HG03060 (cell line): Measurements from ENCODE around the gene VWA8.

ENCODE experiments used
- ATAC-seq: cut with Tn5 transposase; IDR thresholded peaks from one replicate; pipeline ENCODE4 v1.9.1; 2021; ENCODE audit warnings: low read depth, moderate number of reproducible peaks; ENCODE audit not compliant: unreplicated experiment

Gene VWA8

GRCh38 chr13:41960637-41961465 is at the start of gene VWA8:
VWA8 (minus strand) TSS chr13:41961109; CDS start chr13:41961015, 94 bp downstream.
- no peak for ATAC-seq

GRCh38 chr13:42009057-42009456 is 48.1 kb upstream of the VWA8 start:
- ATAC-seq: no peak

- no peak for ATAC-seq
Observed at GRCh38 chr13:42007844-42008243, 46.9 kb upstream of the VWA8 start.

DNA sequence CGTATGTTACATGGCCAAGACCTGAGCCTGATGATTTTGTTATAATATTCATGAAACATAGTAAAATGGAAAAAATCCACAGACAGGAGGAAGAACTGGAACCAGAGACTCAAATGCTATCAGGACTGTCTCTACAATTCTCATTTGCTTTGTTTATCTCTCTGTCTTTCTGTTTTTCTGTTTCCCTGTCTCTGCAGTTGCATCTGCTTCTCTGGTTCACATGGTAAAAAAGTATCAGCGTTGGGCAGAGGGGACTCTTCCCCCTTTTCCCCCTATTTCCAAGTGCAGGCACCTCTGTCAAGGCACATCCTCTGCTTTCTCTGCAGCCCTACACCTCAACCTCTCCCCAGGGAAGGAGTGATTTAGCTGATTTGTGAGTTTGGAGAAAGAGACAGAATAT is 41.2 kb upstream of the VWA8 start:
- no peak for ATAC-seq

GRCh38 chr13:42001580-42001979 is 40.7 kb upstream of the VWA8 start:
- no peak for ATAC-seq

DNA sequence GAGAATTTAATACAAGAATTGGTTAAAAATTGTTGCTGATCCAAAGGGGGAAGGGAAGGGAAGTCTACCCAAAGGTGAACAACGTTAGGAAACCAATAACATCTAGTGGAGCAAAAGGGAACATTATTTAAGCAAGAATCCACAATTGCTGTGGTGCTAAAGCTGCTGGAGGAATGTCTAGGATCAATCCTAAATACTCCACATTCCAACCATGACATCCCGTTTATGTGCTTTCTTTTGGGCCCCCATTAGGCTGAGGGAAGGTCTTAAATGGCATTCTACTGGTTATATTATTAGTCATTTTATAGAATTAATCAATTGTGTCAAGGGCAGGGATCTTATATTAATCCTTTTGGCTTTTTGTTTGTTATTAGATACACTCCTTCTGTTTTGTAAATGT is 39.9 kb upstream of the VWA8 start:
- ATAC-seq: no peak

- ATAC-seq: no peak
Observed at GRCh38 chr13:41997396-41997795, 36.5 kb upstream of the VWA8 start.

- no peak for ATAC-seq
Observed at GRCh38 chr13:41995946-41996345, 35.0 kb upstream of the VWA8 start.

GRCh38 chr13:41995336-41995735 is 34.4 kb upstream of the VWA8 start:
- no peak for ATAC-seq

DNA sequence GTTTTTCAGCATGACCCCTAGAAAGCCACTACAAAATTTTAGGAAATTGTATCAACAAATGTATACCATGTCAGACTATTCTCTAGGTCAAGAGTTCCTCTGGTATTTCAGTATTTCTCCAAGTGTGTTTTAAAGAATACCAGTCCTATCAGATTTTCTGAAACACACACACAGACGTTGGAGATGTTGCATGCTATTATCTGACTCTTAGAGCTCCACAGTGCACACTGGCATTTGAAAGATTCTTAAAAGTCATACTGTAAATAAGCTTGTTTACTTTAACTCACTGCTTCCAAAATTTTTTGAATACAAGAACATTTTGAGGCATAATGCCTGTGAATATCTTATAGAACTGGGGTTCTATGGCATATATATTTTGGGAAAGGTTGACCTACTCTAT is 33.8 kb upstream of the VWA8 start:
- ATAC-seq: no peak

DNA sequence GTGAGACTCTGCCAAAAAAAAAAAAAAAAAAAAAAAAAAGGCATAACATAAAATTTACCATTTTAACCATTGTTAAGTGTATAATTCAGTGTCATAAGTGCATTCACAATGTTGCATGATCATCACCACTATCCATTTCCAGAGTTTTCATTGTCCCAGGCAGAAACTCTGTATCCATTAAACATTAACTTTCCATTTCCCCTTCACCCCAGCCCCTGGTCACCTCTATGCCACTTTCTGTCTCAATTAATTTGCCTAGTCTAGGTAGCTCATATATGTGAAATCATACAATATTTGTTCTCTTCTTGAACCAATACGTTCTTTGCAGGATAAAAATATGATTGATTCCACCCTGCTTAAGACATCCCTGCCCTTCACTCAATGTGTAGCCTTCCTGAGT is 31.0 kb upstream of the VWA8 start:
- no peak for ATAC-seq

- no peak for ATAC-seq
Observed at GRCh38 chr13:41988244-41988643, 27.3 kb upstream of the VWA8 start.

DNA sequence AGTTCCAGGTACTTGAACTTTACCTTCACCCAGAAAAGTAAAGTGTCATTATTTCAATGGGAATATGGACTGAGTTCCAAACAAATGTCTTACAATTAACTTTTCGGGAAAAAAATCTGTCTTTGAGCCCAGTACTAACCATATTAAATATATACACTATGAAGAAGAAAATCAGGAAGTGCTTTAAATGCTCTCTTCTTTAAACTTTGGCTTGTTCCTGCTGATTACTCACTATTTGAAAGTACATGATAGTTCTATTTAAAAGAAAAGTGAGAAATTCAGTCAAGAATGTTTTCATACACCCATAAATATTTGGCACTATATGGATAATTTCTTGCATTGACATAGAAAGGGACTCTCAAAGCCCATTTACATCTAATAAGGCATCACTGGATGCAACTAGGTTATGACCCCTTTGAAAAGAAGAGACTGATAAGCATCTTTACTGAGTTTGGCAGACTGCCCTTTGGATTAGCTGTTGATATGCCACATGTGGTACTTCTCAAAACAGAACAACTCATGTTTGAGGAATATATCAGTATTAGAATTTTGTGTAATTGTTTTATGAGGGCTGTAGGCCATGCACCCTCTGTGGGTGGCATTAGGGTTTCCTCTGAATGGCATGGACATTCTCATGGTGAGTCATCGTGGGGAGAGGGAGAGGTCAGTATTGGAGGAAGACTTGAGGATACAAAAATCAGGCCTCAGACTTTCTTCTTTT is 25.0 kb upstream of the VWA8 start:
- no peak for ATAC-seq

GRCh38 chr13:41981951-41982715 is 21.2 kb upstream of the VWA8 start:
- ATAC-seq: no peak

DNA sequence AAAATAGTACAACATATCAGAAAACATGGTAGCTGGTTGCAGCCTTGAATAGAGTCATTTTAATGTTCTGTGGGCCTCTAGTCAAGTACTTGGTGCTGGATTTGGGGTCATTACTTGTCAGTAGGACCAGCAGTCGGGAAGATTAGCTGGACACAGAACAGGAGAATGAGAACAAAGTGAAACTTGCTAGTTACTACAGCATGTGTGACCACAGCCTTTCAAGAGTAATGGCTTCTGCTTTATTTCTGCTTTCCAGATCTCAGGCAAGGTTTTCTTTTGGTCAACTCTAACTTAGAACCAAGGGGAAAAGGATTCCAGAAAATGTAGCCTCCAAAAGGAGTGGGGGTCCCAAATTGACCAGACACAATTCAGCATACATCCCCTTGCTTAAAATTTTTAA is 17.1 kb upstream of the VWA8 start:
- ATAC-seq: no peak

- no peak for ATAC-seq
Observed at GRCh38 chr13:41976476-41976875, 15.6 kb upstream of the VWA8 start.

DNA sequence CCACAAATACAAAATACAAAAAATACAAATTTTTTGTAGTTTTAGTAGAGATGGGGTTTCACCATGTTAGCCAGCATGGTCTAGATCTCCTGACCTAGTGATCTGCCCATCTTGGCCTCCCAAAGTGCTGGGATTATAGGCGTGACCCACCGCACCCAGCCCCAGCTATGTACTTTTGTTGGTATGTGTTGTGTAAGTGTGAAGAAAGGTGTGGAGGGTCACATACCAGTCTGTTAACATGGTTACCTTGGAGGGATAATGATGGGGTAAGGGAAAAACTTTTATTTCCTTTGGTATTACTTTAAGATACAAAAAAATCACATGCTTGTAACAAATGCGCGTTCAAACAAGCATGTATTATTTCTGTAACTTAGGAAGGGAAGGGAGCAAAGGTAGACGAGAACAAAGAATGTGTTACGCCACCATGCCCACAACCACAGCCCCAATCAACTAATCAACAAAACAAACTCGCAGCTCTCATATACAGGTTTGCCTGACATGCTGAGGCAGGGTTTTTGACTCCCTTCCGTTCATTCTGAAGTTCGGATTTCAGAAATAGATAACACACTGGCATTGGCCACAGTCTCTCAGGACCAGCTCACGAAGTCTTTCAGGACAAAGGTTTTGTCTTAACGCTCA is 13.5 kb upstream of the VWA8 start:
- no peak for ATAC-seq

GRCh38 chr13:41973247-41973741 is 12.4 kb upstream of the VWA8 start:
- ATAC-seq: no peak

DNA sequence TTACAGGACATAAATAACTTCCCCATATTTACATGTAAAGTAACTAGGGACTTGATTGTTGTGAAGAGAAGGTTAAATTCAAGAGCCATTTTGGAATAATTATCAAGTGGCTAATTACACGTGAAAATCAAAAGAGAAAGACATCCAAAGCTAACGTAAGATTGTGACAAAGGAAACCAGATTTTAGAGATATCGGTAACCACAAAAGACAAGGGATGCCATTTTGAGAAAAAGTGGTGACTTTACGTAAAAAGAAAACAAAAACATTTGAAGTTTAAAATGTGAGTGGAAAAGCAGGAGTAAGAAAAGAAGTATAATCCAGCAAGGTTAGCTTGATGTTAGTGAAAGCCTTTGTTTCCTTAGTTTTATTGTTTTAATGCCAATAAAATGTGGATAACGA is 10.9 kb upstream of the VWA8 start:
- ATAC-seq: no peak

GRCh38 chr13:41970918-41971317 is 10.0 kb upstream of the VWA8 start:
- no peak for ATAC-seq

GRCh38 chr13:41970022-41970421 is 9.1 kb upstream of the VWA8 start:
- no peak for ATAC-seq
